Fibroblast of peridontal ligament (primary cell): ENCODE results near the gene PAIP2B.

Experiments
- DNase-seq: peaks from one replicate; pipeline ENCODE4 v3.0.0-alpha.2; 2010; ENCODE audit errors: extremely low read depth

The PAIP2B gene

GRCh38 chr2:71153585-71154224, 73.2 kb downstream of the PAIP2B start:
- DNase-seq, result no peak

DNA sequence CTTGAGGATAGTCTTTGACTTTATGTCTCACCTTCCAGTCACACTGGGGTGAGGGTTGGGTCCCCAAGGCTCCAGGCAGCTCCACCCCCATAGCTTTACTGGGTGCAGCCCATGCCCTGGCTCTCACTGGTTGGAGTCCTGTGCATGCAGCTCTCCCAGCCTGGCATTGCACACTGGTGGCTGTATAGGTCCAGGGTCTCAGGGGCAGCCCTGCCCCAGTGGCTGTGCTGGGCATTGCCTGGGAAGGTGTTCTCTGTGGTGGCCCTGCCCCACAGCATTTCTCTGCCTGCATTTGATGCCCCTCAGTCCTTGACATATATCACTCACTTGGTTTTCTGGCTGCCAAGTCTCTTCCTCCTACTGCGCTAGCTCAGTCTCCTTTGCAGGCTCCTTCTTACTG, 75.3 kb downstream of the PAIP2B start:
- no peak for DNase-seq

DNA sequence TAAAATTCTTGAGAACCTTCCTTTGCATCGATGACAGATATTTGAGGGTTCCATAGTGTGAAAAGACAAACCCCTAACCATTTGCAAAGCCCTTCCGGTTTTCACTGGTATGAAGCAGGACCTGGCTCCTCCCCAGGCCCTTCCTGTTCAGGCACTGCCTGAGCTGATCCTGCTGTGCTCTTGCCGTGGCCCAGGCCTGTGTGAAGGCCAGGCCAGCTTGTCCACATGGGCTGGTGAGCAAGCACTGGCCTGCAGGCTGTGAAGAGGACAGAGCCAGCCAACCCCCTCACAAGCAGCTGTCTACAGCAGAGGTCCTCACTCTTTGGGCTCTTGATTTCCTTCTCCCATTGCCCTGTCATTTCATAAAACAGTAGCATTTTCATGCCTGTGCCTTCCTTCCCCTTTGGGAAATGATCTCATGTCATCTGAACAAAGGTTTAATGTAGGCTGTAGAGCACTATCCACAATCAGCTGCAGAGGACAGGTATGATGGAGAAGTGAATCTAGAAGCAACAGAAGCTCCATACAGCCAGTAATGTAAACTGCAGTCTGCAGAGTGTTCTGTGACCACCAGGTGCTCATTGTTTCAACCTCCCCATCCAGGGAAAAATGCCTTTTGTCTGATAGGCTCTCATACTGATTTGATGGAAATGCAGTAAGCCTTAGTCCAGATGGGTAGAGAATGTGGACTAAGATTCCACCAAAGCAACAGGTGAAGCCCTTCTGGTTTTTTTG, 76.7 kb downstream of the PAIP2B start:
- no peak for DNase-seq

- DNase-seq, result no peak
These were observed 78.3 kb downstream of the PAIP2B start for GRCh38 chr2:71148506-71149063.

DNA sequence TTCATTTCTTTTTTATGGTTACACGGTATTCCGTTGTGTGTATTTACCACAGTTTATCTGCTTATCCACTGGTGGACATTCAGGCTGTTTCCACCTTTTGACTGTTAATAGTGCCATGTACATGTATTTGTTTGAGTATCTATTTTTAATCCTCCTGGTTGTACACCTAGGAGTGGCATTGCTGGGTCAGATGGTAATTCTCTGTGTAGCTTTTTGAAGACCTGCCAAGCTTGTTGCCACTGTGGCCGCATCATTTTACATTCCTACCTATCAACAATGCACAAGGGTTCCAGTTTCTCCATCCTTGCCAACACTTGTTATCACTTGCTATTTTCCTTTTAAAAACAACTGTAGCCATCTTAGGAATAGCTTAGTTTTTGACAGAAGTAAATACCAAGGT, 83.1 kb downstream of the PAIP2B start:
- DNase-seq, result no peak

- no peak for DNase-seq
These were observed 90.7 kb downstream of the PAIP2B start for GRCh38 chr2:71136174-71136573.

GRCh38 chr2:71133603-71134002, 93.3 kb downstream of the PAIP2B start:
- DNase-seq, result no peak
